GM19455 (cell line): ENCODE measurements around the gene IL22.
A peak's percentile ranks its signal among the peaks of the same experiment; 100 is the strongest.

Source experiments
- ATAC-seq: cut with Tn5 transposase; IDR thresholded peaks from one replicate; pipeline ENCODE4 v1.9.1; 2021; ENCODE audit not compliant: unreplicated experiment

IL22 gene

DNA sequence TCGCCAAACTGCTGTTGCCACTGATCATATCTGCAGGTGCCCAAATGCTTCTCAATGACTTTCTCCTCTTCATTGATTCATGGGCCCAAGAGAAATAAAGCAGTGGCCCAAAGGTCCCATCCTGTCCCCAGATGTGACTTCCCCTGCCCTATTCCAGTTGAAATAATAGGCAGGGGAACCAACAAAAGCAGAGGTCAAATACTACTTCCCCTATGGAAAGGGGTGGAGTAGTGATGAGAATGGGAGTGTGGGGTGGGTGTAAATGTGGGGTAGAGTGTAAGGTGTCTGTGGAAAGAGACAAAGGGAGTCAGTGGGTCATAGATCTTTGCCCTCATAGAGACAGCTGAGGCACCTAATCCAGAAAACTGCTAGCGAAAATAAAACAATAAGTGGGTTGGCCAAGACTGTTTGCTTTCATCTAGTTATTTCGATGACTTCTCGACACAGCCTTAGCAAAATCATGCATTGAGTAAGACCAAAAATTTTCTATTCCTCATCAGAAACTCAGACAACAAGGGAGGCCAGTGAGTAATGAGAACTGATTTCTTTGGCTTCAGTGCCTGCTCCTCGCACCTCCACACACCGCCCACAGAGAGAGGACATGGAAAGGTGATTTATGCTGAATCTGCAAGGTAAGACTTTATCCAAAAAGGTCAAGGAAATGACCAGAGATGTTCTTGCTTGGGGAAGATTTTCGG is 10.9 kb upstream of the IL22 start:
- no peak for ATAC-seq

DNA sequence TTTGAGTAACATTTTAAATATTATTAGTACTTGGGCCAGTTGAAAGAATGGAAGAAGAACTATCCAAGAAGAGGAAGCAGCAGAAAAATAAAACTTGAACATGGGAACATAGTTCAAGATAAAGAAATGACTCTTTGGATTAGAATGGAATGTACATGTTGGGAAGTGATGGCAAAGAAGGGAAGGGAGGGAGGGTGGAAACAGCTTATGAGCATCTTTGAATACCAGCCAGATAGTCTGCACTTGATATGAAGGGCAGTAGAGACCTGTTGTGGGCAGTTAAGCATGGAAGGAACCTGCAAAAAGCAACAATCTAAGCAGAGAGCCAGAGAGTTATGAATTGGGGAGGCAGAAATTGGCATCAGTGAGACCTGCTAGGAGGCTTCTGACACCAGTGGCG is 10.0 kb upstream of the IL22 start:
- ATAC-seq = no peak

DNA sequence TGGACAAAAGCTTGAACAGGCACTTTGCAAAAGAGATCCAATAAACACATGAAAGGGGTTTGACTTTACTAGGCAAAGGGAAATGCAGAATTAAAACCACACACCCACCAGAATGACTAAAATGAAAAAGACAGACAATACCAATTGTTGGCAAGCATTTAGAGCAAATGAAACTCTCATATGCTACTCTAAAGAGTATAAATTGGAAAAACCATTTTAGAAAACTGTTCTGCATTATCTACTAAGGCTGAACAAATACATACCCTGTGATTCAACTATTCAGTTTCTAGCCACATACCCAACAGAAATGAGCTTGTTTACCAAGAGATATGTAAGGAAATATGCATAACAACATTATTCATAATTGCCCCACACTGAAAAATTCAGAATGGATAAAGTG is 8.5 kb upstream of the IL22 start:
- no peak for ATAC-seq

DNA sequence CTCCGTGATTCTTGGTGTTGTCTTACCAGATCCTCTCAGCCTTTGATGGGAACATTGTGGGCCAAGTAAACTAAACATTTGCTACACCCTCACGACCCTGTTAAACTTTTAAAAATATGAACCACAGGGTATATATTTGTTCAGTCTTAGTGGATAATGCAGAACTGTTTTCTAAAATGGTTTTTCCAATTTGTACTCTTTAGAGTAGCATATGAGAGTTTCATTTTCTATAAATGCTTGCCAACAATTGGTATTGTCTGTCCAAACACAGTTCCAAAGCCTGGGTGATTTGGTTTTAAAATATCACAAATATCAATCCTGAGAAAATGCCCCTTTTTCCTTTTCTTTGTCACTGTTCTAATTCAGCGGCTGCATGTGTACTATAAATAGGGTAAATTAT is 6.7 kb upstream of the IL22 start:
- no peak for ATAC-seq

DNA sequence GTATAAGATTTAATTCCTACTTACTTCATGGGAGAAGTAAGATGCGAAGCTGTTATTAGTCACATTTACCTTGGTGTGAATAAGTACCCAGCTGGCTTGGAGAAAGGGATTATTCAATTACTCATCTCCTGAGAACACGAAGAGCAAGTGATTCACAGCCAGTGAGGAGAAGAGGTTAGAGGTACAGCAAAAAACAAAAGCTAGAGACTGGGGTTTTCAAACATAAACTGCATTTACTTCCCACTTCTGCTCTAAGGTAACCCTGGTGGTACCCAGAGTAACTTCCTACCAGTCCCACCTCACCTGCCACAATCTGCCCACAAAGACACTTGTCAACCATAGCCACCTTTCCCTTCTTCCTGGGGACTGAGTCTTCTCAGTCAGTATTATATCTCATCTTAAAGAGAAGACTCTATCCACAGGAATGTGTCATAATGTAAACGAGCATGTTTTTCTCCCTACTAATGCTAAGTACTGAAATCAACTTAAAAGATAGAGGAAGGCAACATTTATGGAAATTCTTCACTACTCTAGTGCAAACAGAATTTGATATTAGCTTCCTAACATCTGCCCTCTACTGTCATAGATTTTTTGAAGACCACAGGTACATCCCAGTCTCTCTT is 6.0 kb upstream of the IL22 start:
- no peak for ATAC-seq

DNA sequence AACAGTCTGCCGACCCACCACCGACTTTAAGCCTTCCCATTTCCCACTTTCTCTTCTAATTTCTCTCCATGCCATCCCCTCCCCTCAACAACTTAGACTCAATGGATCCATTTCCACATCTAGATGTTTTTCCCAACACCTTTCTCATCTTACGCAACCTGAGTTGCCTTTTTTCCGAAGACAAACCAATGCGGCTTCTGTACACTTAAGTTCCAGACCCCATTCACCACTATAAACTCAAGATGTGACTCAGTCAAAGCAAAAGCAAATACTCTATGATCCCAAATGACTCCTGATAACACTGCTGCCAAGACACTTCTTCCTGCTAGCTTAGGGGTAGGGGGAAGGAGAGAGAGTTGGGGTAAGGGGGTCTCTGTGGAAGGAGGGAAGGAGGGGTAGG is 1.3 kb downstream of the IL22 start:
- no peak for ATAC-seq

DNA sequence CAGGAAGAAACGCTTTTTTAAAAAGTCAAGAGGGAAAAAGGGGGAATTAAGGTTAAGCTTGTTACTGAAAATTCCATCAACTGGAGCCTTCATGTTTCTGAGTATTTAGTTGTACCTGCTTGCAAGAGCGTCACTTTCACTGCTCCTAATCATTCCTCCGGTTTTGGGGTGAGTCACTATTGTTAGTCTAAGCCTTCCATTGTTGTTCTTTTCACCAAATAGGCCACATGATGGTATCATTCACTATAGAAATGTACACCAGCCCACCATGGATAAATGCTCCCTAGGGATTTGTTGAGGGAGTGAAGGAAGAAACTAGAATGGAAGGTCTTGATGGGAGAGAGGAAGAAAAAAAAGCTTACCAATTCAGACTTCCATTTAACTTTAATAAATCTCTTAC is 3.0 kb downstream of the IL22 start:
- no peak for ATAC-seq

DNA sequence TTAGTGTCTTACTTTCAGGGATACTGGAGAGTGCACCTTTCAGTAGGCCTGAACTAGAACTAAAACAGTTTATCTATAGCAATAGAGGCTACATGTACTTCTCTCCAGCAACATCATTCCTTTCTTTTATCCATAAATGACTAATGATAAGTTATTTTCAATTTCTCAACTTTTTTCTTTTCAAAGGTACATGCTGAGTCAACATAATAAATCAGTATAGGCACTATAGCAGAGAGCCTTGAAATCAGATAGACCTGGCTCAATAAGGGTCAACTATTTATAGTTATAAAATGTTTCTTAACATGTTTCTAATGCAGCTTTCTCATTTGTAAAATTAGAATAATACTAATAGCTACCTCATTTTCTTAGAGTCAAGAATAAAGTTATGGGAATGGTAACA is 5.6 kb downstream of the IL22 start:
- no peak for ATAC-seq

DNA sequence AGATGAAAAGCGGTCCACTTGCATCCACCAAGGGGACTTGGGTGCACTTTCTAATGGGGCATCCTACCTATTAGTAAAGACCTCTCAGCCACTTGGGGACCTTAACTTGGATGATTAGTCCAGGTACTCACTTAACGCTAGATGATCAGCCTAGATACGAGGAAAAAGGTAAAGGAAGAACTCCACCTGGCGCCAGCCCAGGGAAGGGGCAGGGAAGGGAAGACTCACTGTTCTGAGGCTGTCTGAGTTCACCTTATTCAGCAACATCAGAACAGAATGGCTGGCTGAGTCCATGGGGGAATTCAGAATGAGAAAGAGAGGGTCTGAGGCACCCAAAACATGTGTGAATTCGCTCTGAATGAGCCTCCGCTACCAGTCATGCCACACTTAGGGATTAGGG is 7.1 kb downstream of the IL22 start:
- ATAC-seq = no peak

DNA sequence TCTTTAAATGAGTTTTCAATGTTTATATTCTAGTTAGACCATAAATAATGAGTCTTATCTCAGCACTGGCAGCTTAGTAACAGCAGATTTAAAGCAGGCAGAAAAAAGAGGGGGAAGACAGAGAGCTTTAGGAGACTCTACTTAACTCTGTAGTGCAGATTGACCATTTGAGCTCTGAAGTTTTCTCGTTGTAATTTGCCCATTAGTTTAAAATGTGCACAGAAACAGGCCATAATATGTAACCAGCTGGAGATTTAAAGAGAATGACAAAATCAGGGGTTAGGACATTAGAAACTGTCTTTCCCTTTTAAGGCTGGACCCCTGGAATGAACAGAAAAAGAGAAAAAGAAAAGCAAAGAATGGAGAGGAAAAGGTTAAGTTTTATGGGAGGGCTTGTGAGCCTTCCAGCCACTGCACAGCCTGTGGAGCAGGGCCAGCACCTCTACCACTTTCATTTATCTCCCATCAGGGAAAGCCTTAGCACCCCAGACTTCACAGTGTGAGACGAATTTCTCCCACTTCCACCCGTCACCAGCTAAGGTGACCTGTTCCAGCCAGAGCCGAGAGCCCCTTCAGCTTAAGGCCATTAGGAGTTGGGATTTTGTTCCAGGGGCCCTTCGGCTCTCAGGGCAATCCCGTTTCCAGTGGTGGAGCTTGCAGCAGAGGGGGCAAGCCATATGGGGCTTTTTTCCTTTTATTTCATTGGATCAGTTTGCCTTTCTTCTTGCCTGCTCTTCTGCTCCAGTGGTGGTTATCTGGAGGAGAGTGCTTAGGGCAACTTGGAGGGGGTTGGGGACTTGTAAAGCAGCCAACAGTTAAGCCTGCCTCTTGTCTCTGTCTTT is 8.0 kb downstream of the IL22 start:
- no peak for ATAC-seq

DNA sequence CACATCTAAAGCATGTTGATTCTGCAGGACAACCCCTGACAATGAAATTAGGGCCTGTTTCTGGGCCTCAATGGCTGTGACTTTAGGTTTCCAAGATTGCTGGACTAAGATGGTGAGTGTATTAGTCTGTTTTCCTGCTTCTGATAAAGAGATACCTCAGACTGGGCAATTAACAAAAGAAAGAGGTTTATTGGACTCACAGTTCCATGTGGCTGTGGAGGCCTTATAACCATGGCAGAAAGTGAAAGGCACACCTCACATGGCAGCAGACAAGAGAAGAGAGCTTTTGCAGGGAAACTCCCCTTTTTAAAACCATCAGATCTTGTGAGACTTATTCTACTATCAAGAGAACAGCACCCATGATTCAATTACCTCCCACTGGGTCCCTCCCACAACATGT is 10.6 kb downstream of the IL22 start:
- no peak for ATAC-seq

DNA sequence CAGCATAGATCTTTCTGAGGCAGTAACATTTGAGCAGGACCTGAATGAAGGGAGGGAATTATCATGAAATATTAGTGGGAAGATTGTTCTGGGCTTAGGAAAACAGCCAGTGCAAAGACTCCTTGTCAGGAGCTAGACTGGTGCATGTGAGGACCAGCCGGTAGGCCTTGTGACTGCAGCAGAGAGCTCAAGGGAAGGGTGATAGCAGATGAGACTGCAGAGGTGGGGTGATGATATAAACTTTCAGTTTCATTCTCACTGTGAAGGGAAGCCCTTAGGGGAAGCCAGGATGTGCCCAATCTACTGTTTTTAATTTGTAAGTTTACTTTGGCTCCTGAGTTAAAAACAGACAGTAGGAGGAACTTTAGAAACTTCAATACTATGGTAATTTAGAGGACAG is 12.4 kb downstream of the IL22 start:
- ATAC-seq = peak; percentile 93

DNA sequence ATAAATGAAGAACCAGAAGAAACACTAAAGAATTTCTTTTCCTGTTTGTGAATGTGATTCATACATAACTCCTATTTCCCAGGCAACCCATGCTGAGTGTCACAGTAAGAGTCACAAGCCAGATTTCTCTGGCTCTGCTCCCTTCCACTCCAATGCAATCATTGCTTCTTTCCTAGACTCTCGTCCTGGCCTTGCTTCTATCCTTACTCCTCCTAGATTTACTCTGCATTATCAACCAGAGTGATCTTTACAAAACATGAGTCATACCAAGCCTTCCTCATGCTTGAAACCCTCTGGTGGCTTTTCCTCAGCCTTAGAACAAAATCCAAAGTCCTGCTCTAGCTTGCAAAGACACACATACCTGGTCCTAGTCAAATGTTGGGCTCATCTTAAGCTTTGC is 13.3 kb downstream of the IL22 start:
- ATAC-seq = no peak

DNA sequence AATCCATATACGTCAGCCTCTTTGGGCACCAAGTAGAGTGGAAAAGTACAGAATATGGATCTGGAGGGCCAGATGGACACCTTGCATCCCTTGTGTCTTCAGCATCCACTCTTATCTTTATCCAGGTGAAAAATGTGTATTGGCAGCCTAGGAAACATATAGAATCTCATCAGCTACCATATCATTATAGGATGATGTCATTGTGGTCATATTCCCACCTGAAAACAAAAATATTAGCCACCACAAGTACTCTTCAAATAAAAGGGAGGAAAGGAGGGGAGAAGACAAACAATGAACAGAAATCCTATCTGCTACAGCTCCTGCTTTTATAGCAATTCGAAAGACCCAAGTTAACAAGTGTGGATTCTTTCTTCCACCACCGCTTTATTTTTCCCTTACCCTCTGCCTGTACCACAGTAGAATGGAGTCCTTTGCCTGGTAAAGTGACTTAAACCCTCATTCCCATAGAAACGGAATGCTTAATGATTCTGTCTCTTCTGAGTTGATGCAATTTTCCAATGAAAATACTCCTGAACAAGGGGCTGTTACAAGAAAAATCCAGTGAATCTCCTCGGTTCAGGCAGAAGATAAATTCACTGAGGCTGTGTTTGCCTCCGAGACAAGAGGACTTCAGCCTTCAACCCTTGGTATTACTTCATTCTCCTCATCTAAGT is 14.0 kb downstream of the IL22 start:
- ATAC-seq = no peak

DNA sequence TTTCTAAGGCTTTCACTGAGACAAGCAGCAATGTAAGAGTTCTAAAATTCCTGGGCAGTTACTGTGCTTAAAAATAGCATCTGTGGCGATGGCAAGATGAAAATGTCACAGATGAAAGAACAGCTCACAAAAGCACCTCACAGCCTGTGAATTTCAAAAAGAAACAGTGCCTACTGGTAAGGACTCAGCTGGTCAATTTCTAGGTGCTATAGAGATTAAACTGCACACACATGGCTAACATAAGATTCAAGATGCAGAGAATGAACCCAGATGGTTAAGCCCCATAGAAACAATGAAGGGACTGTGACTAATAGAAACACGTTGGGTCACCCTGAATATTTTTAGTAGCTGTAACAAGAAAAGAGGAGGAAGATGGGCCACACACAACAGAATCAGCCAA is 15.8 kb downstream of the IL22 start:
- no peak for ATAC-seq

DNA sequence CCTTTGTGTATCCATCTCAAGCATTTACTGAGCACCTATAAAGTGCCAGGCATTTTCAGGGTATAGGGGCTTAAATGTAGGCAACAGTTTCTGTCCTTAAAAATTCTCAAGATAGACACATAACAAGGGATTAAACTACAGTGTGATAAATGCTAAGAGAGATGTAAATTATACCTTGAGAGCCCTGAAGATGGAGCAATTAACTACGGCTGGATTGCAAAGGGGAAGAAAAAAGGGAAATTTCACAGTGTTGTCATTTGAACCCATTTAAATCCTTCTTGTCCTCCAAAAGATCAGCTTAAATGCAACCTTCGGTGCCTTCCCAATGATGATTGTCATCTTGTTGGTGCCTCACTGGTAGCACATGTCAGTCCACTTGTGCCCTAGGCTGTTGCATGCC is 16.3 kb downstream of the IL22 start:
- ATAC-seq = peak; percentile 4

DNA sequence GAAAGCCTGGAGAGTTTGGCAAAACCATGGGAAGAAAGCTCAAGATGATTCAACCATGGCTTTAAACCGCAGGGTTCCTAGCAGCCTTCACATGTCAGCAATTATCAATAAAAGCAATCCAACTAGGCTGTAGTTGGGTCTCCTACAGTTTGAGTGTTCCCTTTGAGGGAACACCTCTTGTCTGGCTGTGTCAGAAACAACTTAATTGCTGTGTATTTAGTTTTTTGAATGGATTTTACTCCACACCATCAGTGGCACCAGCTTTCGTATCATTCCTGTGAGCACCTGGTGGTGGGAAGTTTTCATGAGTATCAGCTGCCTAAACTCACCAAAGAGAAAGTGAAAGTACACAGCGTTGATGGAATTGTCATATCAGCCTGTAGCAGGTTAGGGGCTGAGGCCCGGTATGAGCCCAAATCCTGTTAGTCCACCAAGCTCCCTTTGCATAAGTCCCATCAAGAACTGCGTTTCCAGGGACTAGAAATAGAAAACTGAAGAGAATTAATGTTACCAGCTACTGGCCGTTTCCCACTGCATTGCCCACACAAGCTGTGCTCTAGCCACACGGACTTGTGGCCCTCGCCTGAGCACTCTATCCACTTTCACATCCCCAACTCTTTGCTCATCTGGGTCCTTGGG is 16.9 kb downstream of the IL22 start:
- peak; percentile 69 for ATAC-seq

DNA sequence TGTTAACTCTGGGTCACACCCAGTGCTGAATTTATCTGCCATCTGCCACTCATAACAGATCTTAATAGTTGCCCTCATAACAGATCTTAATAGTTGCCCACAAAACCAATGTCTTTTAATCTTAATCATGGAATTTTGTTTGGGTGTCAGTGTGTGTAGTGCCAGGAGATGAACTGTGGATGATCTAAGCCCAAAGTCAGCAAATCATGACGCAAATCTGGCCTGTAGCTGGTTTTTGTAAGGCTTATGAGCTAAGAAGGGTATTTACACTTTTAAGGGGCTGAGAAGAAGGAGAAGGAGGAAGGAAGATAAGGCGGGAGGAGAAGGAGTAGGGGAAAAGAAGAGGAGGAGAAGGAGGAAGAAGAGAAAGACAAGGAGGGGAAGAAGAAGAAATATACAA is 17.8 kb downstream of the IL22 start:
- no peak for ATAC-seq

DNA sequence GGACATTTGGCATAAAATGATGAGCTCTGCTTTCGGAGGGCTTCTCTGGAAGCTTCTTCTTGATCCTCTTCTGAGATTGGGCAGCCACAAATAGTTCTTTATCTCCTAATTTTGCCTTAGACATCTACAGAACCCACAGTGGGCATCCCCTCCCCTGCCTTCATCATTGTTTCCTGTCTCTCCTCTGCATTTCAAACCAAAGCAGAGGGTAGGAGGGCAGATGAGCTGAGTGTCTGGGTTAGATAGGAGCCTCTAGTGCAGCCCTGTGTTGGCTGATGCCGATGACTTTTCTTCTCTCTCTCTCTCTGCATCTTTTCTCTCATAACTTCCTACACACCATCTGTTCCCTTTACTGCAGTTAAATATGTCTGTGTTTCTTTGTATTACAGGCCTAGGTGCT is 19.3 kb downstream of the IL22 start:
- ATAC-seq = no peak

DNA sequence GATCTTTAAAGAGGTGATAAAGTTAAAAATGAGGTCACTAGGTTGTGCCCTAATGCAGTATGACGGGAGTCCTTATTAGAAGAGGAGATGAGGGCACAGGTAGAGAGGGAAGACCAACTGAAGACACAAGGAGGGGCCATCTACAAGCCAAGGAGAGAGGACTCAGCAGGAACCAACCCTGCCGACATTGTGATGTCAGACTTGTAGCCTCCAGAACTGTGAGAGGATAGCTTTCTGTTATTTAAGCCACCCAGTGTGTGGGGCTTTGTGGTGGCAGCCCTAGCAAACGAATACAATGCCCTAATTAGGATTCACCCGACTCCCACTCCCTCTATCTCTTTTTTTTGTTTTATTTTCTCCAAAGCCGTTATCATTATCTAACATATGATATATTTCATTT is 19.9 kb downstream of the IL22 start:
- ATAC-seq = no peak

DNA sequence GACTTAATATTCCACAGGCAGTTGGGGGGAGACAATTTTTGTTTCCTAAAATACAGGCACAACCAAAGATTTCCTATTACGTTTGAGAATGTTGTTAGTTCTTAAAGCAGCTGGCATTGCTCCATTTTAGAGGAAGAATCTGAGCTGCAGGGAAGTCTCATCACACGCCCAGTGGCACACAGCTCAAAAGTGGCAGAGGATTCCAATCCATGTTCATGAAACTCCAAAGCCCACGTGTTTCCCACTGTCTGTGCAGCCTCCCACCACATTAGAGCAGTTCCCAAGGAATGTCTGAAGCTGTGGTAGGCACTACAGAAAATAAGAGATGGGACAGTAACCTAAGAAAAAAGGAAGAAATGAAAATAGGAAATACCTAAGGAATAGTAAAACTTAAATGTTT is 21.7 kb downstream of the IL22 start:
- no peak for ATAC-seq
